WI38 (cell line): ENCODE results near the gene HES2.

ENCODE experiments used
- H3K4me3 ChIP-seq: 2 replicates; pipeline ENCODE4 v1.5.1; 2011; ENCODE audit warnings: low read depth, mild to moderate bottlenecking, control low read depth, low read length
- CTCF ChIP-seq: IDR thresholded peaks from 2 replicates; pipeline ENCODE4 v1.5.1; 2012; ENCODE audit warnings: low read depth, mild to moderate bottlenecking, control low read depth, low read length

HES2 gene

GRCh38 chr1:6420454-6421042, 829 bp upstream of the HES2 start:
- no peak overlapping the region for H3K4me3 ChIP-seq
- TF ChIP-seq CTCF, result no peak

GRCh38 chr1:6419397-6419803, 319 bp downstream of the HES2 start:
- TF ChIP-seq CTCF, result no peak
- H3K4me3 ChIP-seq, result no peak overlapping the region

- no peak overlapping the region for H3K4me3 ChIP-seq
Measured at GRCh38 chr1:6418668-6419396, 887 bp downstream of the HES2 start.

GRCh38 chr1:6417961-6418667, 1.6 kb downstream of the HES2 start:
- no peak overlapping the region for H3K4me3 ChIP-seq
- TF ChIP-seq CTCF, result no peak

More at GRCh38 chr1:6418668-6419396, 887 bp downstream of the HES2 start:
- no peak for TF ChIP-seq CTCF

- no peak for TF ChIP-seq CTCF
- no peak overlapping the region for H3K4me3 ChIP-seq
Measured at GRCh38 chr1:6416906-6417305, 2.8 kb downstream of the HES2 start.

- TF ChIP-seq CTCF, result no peak
- no peak overlapping the region for H3K4me3 ChIP-seq
Measured at GRCh38 chr1:6416295-6416656, 3.4 kb downstream of the HES2 start.

- no peak for TF ChIP-seq CTCF
- H3K4me3 ChIP-seq, result no peak overlapping the region
Measured at GRCh38 chr1:6414881-6415626, 4.7 kb downstream of the HES2 start.
